Liver (tissue), 9 donors: ENCODE measurements around the gene NOL6. TPM values are rescaled to one million over a fixed set of nuclear protein-coding genes. Genes with fewer than 3 reads are reported as not detected.

Experiments used
- DNase-seq: peaks from one replicate; pipeline ENCODE4 v3.0.0-alpha.2; 2017; ENCODE audit warnings: low spot score
- H3K27ac ChIP-seq, 2 donors: one replicate each; pipeline ENCODE4 v1.7.0; 2013; ENCODE audit warnings: inconsistent platforms in 2 of 2, low read length in 2 of 2, control low read depth in 1 of 2, low read depth in 1 of 2, mild to moderate bottlenecking in 1 of 2
- H3K27me3 ChIP-seq, 4 donors: one replicate each; pipeline versions ENCODE4 v1.6.1 to v1.7.0; 2013; ENCODE audit warnings: low read length in 3 of 4, inconsistent platforms in 1 of 4, mild to moderate bottlenecking in 1 of 4, moderate library complexity in 1 of 4; ENCODE audit not compliant: control insufficient read depth in 4 of 4, insufficient read depth in 4 of 4
- H3K36me3 ChIP-seq, 4 donors: one replicate each; pipeline versions ENCODE4 v1.6.1 to v1.7.0; 2013; ENCODE audit warnings: low read length in 3 of 4, mild to moderate bottlenecking in 3 of 4, low read depth in 1 of 4, moderate library complexity in 1 of 4; ENCODE audit not compliant: control insufficient read depth in 4 of 4, insufficient read depth in 3 of 4
- H3K4me1 ChIP-seq, 4 donors: one replicate each; pipeline versions ENCODE4 v1.6.1 to v1.7.0; 2013; ENCODE audit warnings: low read length in 3 of 4, mild to moderate bottlenecking in 3 of 4, moderate library complexity in 1 of 4; ENCODE audit not compliant: control insufficient read depth in 4 of 4, insufficient read depth in 4 of 4
- H3K4me3 ChIP-seq, 3 donors: one replicate each; pipeline versions ENCODE4 v1.6.1 to v1.7.0; 2013; ENCODE audit warnings: low read length in 3 of 3, control low read depth in 1 of 3, low read depth in 1 of 3, mild to moderate bottlenecking in 1 of 3
- H3K9ac ChIP-seq, 2 donors: one replicate each; pipeline ENCODE4 v1.7.0; 2013; ENCODE audit warnings: low read length in 2 of 2, mild to moderate bottlenecking in 2 of 2, moderate library complexity in 2 of 2, control low read depth in 1 of 2, low read depth in 1 of 2
- H3K9me3 ChIP-seq, 4 donors: one replicate each; pipeline versions ENCODE4 v1.6.1 to v1.7.0; 2013; ENCODE audit warnings: low read length in 3 of 4; ENCODE audit not compliant: control insufficient read depth in 4 of 4
- ATF3 ChIP-seq: IDR thresholded peaks from 2 replicates; pipeline ENCODE4 v1.6.1; 2016; ENCODE audit warnings: antibody characterized with exemption
- CTCF ChIP-seq: fragments of 150-350 bp; IDR thresholded peaks from 2 replicates; pipeline ENCODE4 v1.5.1; 2017; ENCODE audit warnings: improper control_type of control experiment, low read depth, low read length; ENCODE audit not compliant: missing input control
- EGR1 ChIP-seq, 2 donors: IDR thresholded peaks; 2 replicates each; pipeline ENCODE4 v1.6.1; 2016 to 2018; ENCODE audit warnings: antibody characterized with exemption in 2 of 2, low read depth in 2 of 2
- FOXA1 ChIP-seq: IDR thresholded peaks from 2 replicates; pipeline ENCODE4 v1.6.1; 2016; ENCODE audit warnings: antibody characterized with exemption
- HNF4A ChIP-seq, 2 donors: conservative IDR thresholded peaks; 2 replicates each; pipeline ENCODE4 v1.6.1; 2016; ENCODE audit warnings: antibody characterized with exemption in 2 of 2, mild to moderate bottlenecking in 2 of 2
- HNF4G ChIP-seq: IDR thresholded peaks from 2 replicates; pipeline ENCODE4 v1.6.1; 2016; ENCODE audit warnings: antibody characterized with exemption
- MAX ChIP-seq: IDR thresholded peaks from 2 replicates; pipeline ENCODE4 v1.6.1; 2016; ENCODE audit warnings: antibody characterized with exemption
- NR2F2 ChIP-seq: IDR thresholded peaks from 2 replicates; pipeline ENCODE4 v1.6.1; 2016; ENCODE audit warnings: antibody characterized with exemption
- RAD21 ChIP-seq, 2 donors: IDR thresholded peaks; 2 replicates each; pipeline ENCODE4 v1.6.1; 2016; ENCODE audit warnings: antibody characterized with exemption in 2 of 2, mild to moderate bottlenecking in 2 of 2
- REST ChIP-seq: IDR thresholded peaks from 2 replicates; pipeline ENCODE4 v1.6.1; 2016; ENCODE audit warnings: antibody characterized with exemption, mild to moderate bottlenecking
- RXRA ChIP-seq, 2 donors: IDR thresholded peaks; 2 replicates each; pipeline ENCODE4 v1.6.1; 2017 to 2018; ENCODE audit warnings: antibody characterized with exemption in 2 of 2, mild to moderate bottlenecking in 1 of 2
- SP1 ChIP-seq: IDR thresholded peaks from 2 replicates; pipeline ENCODE4 v1.6.1; 2018; ENCODE audit warnings: antibody characterized with exemption, mild to moderate bottlenecking
- TAF1 ChIP-seq: conservative IDR thresholded peaks from 2 replicates; pipeline ENCODE4 v1.6.1; 2016; ENCODE audit warnings: antibody characterized with exemption, mild to moderate bottlenecking
- YY1 ChIP-seq: IDR thresholded peaks from 2 replicates; pipeline ENCODE4 v1.6.1; 2016; ENCODE audit warnings: antibody characterized with exemption, mild to moderate bottlenecking
- ZBTB33 ChIP-seq: IDR thresholded peaks from 2 replicates; pipeline ENCODE4 v1.6.1; 2016; ENCODE audit warnings: antibody characterized with exemption
- WGBS: extraction: QIAGEN DNeasy Blood & Tissue Kit; methylation state at CpG from one replicate; pipeline ENCODE4 v1.1.7; 2013; 5-methylcytosine and 5-hydroxymethylcytosine counted together
- polyA plus RNA-seq, 2 donors: library from polyadenylated mRNA; stranded (reverse) in 1 of 2; unstranded in 1 of 2; fragments of 200-250 nt in 1 of 2; fragments of >200 nt in 1 of 2; fragmentation: Nextera tagmentation in 1 of 2; extraction: Ambion mirVana in 1 of 2; gene quantifications; one replicate each; pipeline versions ENCODE4 v1.2.1 to v1.2.3, GENCODE V29; 2013 to 2015
- total RNA-seq, 2 donors: library from RNA; depleted of rRNA; stranded (reverse); fragments of >200 nt; gene quantifications; one replicate each; pipeline ENCODE4 v1.2.3, GENCODE V29; 2014
- donor health status: healthy.
- donor health status: healthy.
- donor health status: healthy.
- donor health status: healthy.
- donor health status: healthy.

NOL6 gene
- total and polyA plus RNA-seq, 4 donors: 8.8 to 20.2 (median 13.8) TPM

GRCh38 chr9:33465096-33465495 lies 8.6 kb downstream of the NOL6 start:
- no peaks in the 10 kb centered on the region for H3K9me3 ChIP-seq
- H3K36me3 ChIP-seq: peaks cover 28 to 96% (median 58%) of the 10 kb centered on the region in 4 donors
- H3K4me3 ChIP-seq: no peak overlapping the region
- no peaks in the 10 kb centered on the region for H3K4me1 ChIP-seq
- H3K9ac ChIP-seq: no peak overlapping the region
- 96% methylated on average over 9 of the region's 9 CpGs for WGBS
- TF ChIP-seq HNF4A (conservative IDR thresholded peaks at IDR 0.05) (no peak), SP1 (no peak), ATF3 (no peak), NR2F2 (no peak), HNF4G (no peak), REST (no peak), CTCF (no peak), MAX (no peak), FOXA1 (no peak), EGR1 (IDR thresholded peaks at IDR 0.05; ENCODE audit: low read depth in 2 of 2) (no peak)
- no peak for DNase-seq
- no peak overlapping the region for H3K27ac ChIP-seq
- H3K27me3 ChIP-seq: no peaks in the 10 kb centered on the region

- Histone ChIP-seq H3K4me1 (no peaks in the 10 kb centered on the region), H3K36me3 (peaks cover 26 to 87% (median 49%) of the 10 kb centered on the region in 4 donors), H3K27ac (no peak overlapping the region), H3K9me3 (no peaks in the 10 kb centered on the region), H3K9ac (no peak overlapping the region), H3K4me3 (no peak overlapping the region), H3K27me3 (no peaks in the 10 kb centered on the region)
- DNase-seq: no peak
- no peak for TF ChIP-seq REST
- TF ChIP-seq EGR1 (IDR thresholded peaks at IDR 0.05; ENCODE audit: low read depth in 2 of 2): no peak
- no peak for TF ChIP-seq RAD21 (IDR thresholded peaks at IDR 0.05)
- TF ChIP-seq CTCF: no peak
- no peak for TF ChIP-seq TAF1
- TF ChIP-seq SP1: no peak
- no peak for TF ChIP-seq ATF3
- TF ChIP-seq ZBTB33: no peak
- no peak for TF ChIP-seq NR2F2
- TF ChIP-seq RXRA (IDR thresholded peaks at IDR 0.05): no peak
- TF ChIP-seq YY1: no peak
- 95% methylated on average over 14 of the region's 14 CpGs for WGBS
Observed at GRCh38 chr9:33464045-33464636, 9.6 kb downstream of the NOL6 start.
